ENCODE measurements around the gene COL23A1. TPM values are rescaled to one million over a fixed set of nuclear protein-coding genes. Genes with fewer than 3 reads are reported as not detected.

COL23A1 gene
- polyA plus RNA-seq, 2 of the 4 experiments (the other 2 are of a cell fraction) = not detected

- no peak overlapping the region for H3K4me2 ChIP-seq
- POLR2A ChIA-PET = no interaction called here
- H3K27ac ChIP-seq = no peak overlapping the region
- peaks cover 5% of the 10 kb centered on the region; the same call in 2 of the 3 replicates for H3K9me3 ChIP-seq
- ATAC-seq (no peak), FAIRE-seq (no peak), DNase-seq (ENCODE audit: low read depth in 1 of 2, low spot score in 1 of 2) (no peak)
- TF ChIP-seq ZC3H11A (IDR thresholded peaks at IDR 0.05) (no peak), HOXB13 (CRISPR knock-in tag; IDR thresholded peaks at IDR 0.05; ENCODE audit: low read depth) (no peak), BHLHE40 (IDR thresholded peaks at IDR 0.05; ENCODE audit: low read depth, low read length) (no peak), EHMT2 (IDR thresholded peaks at IDR 0.05; ENCODE audit: low read depth) (no peak), KDM5A (IDR thresholded peaks at IDR 0.05) (no peak), GATA3 (IDR thresholded peaks at IDR 0.05; ENCODE audit: borderline replicate concordance) (no peak), JUN (IDR thresholded peaks at IDR 0.05) (no peak)
- no peak overlapping the region for H3K4me3 ChIP-seq
- CTCF ChIA-PET = interaction anchor here (0.7 kb wide), 1 partner anchor 81 kb away, joined by 3 read pairs; no protein-coding TSS in a partner anchor
- WGBS (ENCODE audit: missing lambda C conversion rate) = 36% methylated on average over 19 of the region's 19 CpGs
- no peaks in the 10 kb centered on the region for H3K4me1 ChIP-seq
Measured at GRCh38 chr5:178361657-178362445, 228.3 kb downstream of the COL23A1 start.

GRCh38 chr5:178360926-178361235 is 229.3 kb downstream of the COL23A1 start:
- CTCF ChIA-PET = interaction anchor here (0.5 kb wide), 1 partner anchor 1032 kb away, joined by 3 read pairs; no protein-coding TSS in a partner anchor
- TF ChIP-seq MAZ (IDR thresholded peaks at IDR 0.05; ENCODE audit: borderline replicate concordance, low read depth, low read length) = no peak
- TF ChIP-seq GATA3 (IDR thresholded peaks at IDR 0.05; ENCODE audit: borderline replicate concordance) = no peak
- no peak for TF ChIP-seq ZFP36 (IDR thresholded peaks at IDR 0.05; ENCODE audit: borderline replicate concordance, partially characterized antibody)
- no peak for TF ChIP-seq PHF8 (IDR thresholded peaks at IDR 0.05; ENCODE audit: borderline replicate concordance, low read depth)
- TF ChIP-seq ZNF302 (CRISPR knock-in tag; IDR thresholded peaks at IDR 0.05) = no peak
- TF ChIP-seq MAX (IDR thresholded peaks at IDR 0.05) = no peak
- TF ChIP-seq, protein P1, sequence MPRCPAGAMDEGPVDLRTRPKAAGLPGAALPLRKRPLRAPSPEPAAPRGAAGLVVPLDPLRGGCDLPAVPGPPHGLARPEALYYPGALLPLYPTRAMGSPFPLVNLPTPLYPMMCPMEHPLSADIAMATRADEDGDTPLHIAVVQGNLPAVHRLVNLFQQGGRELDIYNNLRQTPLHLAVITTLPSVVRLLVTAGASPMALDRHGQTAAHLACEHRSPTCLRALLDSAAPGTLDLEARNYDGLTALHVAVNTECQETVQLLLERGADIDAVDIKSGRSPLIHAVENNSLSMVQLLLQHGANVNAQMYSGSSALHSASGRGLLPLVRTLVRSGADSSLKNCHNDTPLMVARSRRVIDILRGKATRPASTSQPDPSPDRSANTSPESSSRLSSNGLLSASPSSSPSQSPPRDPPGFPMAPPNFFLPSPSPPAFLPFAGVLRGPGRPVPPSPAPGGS (IDR thresholded peaks at IDR 0.05) = no peak
- TF ChIP-seq RNF2 (IDR thresholded peaks at IDR 0.05; ENCODE audit: borderline replicate concordance, low read depth) = no peak
- TF ChIP-seq, protein P2, sequence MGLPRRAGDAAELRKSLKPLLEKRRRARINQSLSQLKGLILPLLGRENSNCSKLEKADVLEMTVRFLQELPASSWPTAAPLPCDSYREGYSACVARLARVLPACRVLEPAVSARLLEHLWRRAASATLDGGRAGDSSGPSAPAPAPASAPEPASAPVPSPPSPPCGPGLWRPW (IDR thresholded peaks at IDR 0.05) = no peak
- TF ChIP-seq, protein P3, sequence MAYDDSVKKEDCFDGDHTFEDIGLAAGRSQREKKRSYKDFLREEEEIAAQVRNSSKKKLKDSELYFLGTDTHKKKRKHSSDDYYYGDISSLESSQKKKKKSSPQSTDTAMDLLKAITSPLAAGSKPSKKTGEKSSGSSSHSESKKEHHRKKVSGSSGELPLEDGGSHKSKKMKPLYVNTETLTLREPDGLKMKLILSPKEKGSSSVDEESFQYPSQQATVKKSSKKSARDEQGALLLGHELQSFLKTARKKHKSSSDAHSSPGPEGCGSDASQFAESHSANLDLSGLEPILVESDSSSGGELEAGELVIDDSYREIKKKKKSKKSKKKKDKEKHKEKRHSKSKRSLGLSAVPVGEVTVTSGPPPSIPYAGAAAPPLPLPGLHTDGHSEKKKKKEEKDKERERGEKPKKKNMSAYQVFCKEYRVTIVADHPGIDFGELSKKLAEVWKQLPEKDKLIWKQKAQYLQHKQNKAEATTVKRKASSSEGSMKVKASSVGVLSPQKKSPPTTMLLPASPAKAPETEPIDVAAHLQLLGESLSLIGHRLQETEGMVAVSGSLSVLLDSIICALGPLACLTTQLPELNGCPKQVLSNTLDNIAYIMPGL (CRISPR knock-in tag; IDR thresholded peaks at IDR 0.05; ENCODE audit: borderline replicate concordance) = no peak
- TF ChIP-seq TFCP2L1 (CRISPR knock-in tag; IDR thresholded peaks at IDR 0.05) = no peak
- TF ChIP-seq JUNB (IDR thresholded peaks at IDR 0.05) = no peak
- TF ChIP-seq, protein P4, sequence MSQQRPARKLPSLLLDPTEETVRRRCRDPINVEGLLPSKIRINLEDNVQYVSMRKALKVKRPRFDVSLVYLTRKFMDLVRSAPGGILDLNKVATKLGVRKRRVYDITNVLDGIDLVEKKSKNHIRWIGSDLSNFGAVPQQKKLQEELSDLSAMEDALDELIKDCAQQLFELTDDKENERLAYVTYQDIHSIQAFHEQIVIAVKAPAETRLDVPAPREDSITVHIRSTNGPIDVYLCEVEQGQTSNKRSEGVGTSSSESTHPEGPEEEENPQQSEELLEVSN (IDR thresholded peaks at IDR 0.05; ENCODE audit: borderline replicate concordance, low read depth) = no peak
- TF ChIP-seq JUN (IDR thresholded peaks at IDR 0.05) = no peak
- TF ChIP-seq CHD2 (IDR thresholded peaks at IDR 0.05; ENCODE audit: low read length, partially characterized antibody) = no peak
- ATAC-seq (no peak), DNase-seq (ENCODE audit: low read depth in 1 of 2, low spot score in 1 of 2) (no peak), FAIRE-seq (no peak)
- POLR2A ChIA-PET = no interaction called here
- no peak overlapping the region for H3K27ac ChIP-seq
- peaks cover 5% of the 10 kb centered on the region; the same call in 2 of the 3 replicates for H3K9me3 ChIP-seq
- 2% methylated on average over 5 of the region's 5 CpGs for WGBS (ENCODE audit: missing lambda C conversion rate)
- no peak overlapping the region for H3K4me2 ChIP-seq
- no peaks in the 10 kb centered on the region for H3K4me1 ChIP-seq
- no peak overlapping the region for H3K4me3 ChIP-seq

Measured in A549 (cell line).